ENCODE data around the gene STOX2.
"Not testable (repeated sequence)": the region's sequence is repeated elsewhere in the genome, so short reads cannot be mapped to it uniquely, and the experiment has no call there.

The STOX2 gene

GRCh38 chr4:184030764-184031163 lies 125.7 kb downstream of the STOX2 start:
- no peak for DNase-seq

- no peak for DNase-seq
Observed at GRCh38 chr4:184032091-184032490, 127.0 kb downstream of the STOX2 start.

- no peak for DNase-seq
Observed at GRCh38 chr4:184039963-184040383, 134.9 kb downstream of the STOX2 start.

GRCh38 chr4:184041156-184041555 lies 136.0 kb downstream of the STOX2 start:
- no peak for DNase-seq

GRCh38 chr4:184046148-184046547 lies 141.0 kb downstream of the STOX2 start:
- DNase-seq: no peak

- DNase-seq: not testable (repeated sequence)
Observed at GRCh38 chr4:184051262-184051661, 146.2 kb downstream of the STOX2 start.

- DNase-seq: no peak
Observed at GRCh38 chr4:184052616-184053015, 147.5 kb downstream of the STOX2 start.

- no peak for DNase-seq
Observed at GRCh38 chr4:184053434-184053833, 148.3 kb downstream of the STOX2 start.

GRCh38 chr4:184056877-184057276 lies 151.8 kb downstream of the STOX2 start:
- no peak for DNase-seq

GRCh38 chr4:184058026-184058425 lies 152.9 kb downstream of the STOX2 start:
- DNase-seq: no peak

- no peak for DNase-seq
Observed at GRCh38 chr4:184059099-184059498, 154.0 kb downstream of the STOX2 start.

GRCh38 chr4:184061582-184061981 lies 156.5 kb downstream of the STOX2 start:
- no peak for DNase-seq

- no peak for DNase-seq
Observed at GRCh38 chr4:184062769-184063168, 157.7 kb downstream of the STOX2 start.

GRCh38 chr4:184064877-184065276 lies 159.8 kb downstream of the STOX2 start:
- no peak for DNase-seq

- no peak for DNase-seq
Observed at GRCh38 chr4:184066584-184067300, 161.6 kb downstream of the STOX2 start.

- no peak for DNase-seq
Observed at GRCh38 chr4:184067931-184068554, 162.9 kb downstream of the STOX2 start.

Data from NCI-H510A treated with DMSO at 0.1 percent for 48 hours (cell line).